ENCODE results near the gene CLTB.

CLTB gene

GRCh38 chr5:176424181-176424580 is 7.8 kb upstream of the CLTB start:
- no peak for TF ChIP-seq CTCF (IDR thresholded peaks at IDR 0.05; ENCODE audit: low read depth, low read length)
- Histone ChIP-seq H3K27ac (no peak overlapping the region), H3K36me3 (no peaks in the 10 kb centered on the region), H3K4me3 (ENCODE audit: low read depth, low read length) (no peak overlapping the region), H3K27me3 (ENCODE audit: insufficient read depth, low read depth, severe bottlenecking) (no peaks in the 10 kb centered on the region), H3K9me3 (ENCODE audit: severe bottlenecking) (peaks cover 3% of the 10 kb centered on the region)
- no peak for DNase-seq

- Histone ChIP-seq H3K27me3 (ENCODE audit: insufficient read depth, low read depth, severe bottlenecking) (no peaks in the 10 kb centered on the region), H3K9me3 (ENCODE audit: severe bottlenecking) (peaks cover 3% of the 10 kb centered on the region), H3K27ac (no peak overlapping the region), H3K36me3 (no peaks in the 10 kb centered on the region), H3K4me3 (ENCODE audit: low read depth, low read length) (no peak overlapping the region)
- no peak for TF ChIP-seq CTCF (IDR thresholded peaks at IDR 0.05; ENCODE audit: low read depth, low read length)
- no peak for DNase-seq
Measured at GRCh38 chr5:176420972-176421544, 4.7 kb upstream of the CLTB start.

GRCh38 chr5:176420086-176420485 is 3.7 kb upstream of the CLTB start:
- no peak overlapping the region for H3K27ac ChIP-seq
- H3K27me3 ChIP-seq (ENCODE audit: insufficient read depth, low read depth, severe bottlenecking) = no peaks in the 10 kb centered on the region
- H3K36me3 ChIP-seq = no peaks in the 10 kb centered on the region
- H3K4me3 ChIP-seq (ENCODE audit: low read depth, low read length) = no peak overlapping the region
- DNase-seq = no peak
- peaks cover 3% of the 10 kb centered on the region for H3K9me3 ChIP-seq (ENCODE audit: severe bottlenecking)
- no peak for TF ChIP-seq CTCF (IDR thresholded peaks at IDR 0.05; ENCODE audit: low read depth, low read length)

- H3K27me3 ChIP-seq (ENCODE audit: insufficient read depth, low read depth, severe bottlenecking) = no peaks in the 10 kb centered on the region
- DNase-seq = no peak
- no peaks in the 10 kb centered on the region for H3K36me3 ChIP-seq
- no peak for TF ChIP-seq CTCF (IDR thresholded peaks at IDR 0.05; ENCODE audit: low read depth, low read length)
- H3K4me3 ChIP-seq (ENCODE audit: low read depth, low read length) = no peak overlapping the region
- peaks cover 3% of the 10 kb centered on the region for H3K9me3 ChIP-seq (ENCODE audit: severe bottlenecking)
- H3K27ac ChIP-seq = no peak overlapping the region
Measured at GRCh38 chr5:176418251-176418650, 1.9 kb upstream of the CLTB start.

- H3K27ac ChIP-seq = 0 out of 2 replicates have a peak overlapping the region, but pooled peaks have one; percentile 0
- peak; percentile 58 for DNase-seq
- H3K36me3 ChIP-seq = no peaks in the 10 kb centered on the region
Measured at GRCh38 chr5:176416965-176417364, 626 bp upstream of the CLTB start.

More at GRCh38 chr5:176416965-176417364, 626 bp upstream of the CLTB start:
- H3K4me3 ChIP-seq (ENCODE audit: low read depth, low read length) = peak overlapping the region; percentile 43
- peaks cover 3% of the 10 kb centered on the region for H3K9me3 ChIP-seq (ENCODE audit: severe bottlenecking)
- TF ChIP-seq CTCF (IDR thresholded peaks at IDR 0.05; ENCODE audit: low read depth, low read length) = no peak
- no peaks in the 10 kb centered on the region for H3K27me3 ChIP-seq (ENCODE audit: insufficient read depth, low read depth, severe bottlenecking)

Measured in WERI-Rb-1 (cell line).